HEK293T (cell line): ENCODE data around the gene ZNF567.

ENCODE experiments used
- CTCF ChIA-PET: fragments of 350-600 bp; formaldehyde crosslinking; extraction: SDS; loops from one replicate; lab custom pipeline; 2021; ENCODE audit warnings: antibody characterized with exemption, inconsistent platforms; lab: Yijun Ruan, JAX
- POLR2A ChIA-PET: fragments of 350-600 bp; formaldehyde crosslinking; extraction: SDS; loops from one replicate; lab custom pipeline; 2020; ENCODE audit warnings: antibody characterized with exemption, inconsistent platforms; lab: Yijun Ruan, JAX
- DNase-seq: peaks from one replicate; pipeline ENCODE4 v3.0.0; 2012; ENCODE audit warnings: mixed read lengths; ENCODE audit errors: extremely low spot score
- ARNT ChIP-seq: fragments of 450-650 bp; IDR thresholded peaks from 2 replicates; pipeline ENCODE4 v1.6.1; 2017; ENCODE audit warnings: mild to moderate bottlenecking
- BHLHE40 ChIP-seq: fragments of 450-650 bp; IDR thresholded peaks from 2 replicates; pipeline ENCODE4 v1.6.1; 2016; ENCODE audit warnings: mild to moderate bottlenecking, moderate library complexity, borderline replicate concordance
- CTBP1 ChIP-seq: fragments of 450-650 bp; IDR thresholded peaks from 2 replicates; pipeline ENCODE4 v1.6.1; 2016; ENCODE audit warnings: borderline replicate concordance
- ELF4 ChIP-seq: fragments of 450-650 bp; IDR thresholded peaks from 2 replicates; pipeline ENCODE4 v1.6.1; 2017; ENCODE audit warnings: antibody characterized with exemption
- FOXA1 ChIP-seq: fragments of 450-650 bp; IDR thresholded peaks from 2 replicates; pipeline ENCODE4 v1.6.1; 2016; ENCODE audit warnings: mild to moderate bottlenecking
- FOXK2 ChIP-seq: fragments of 450-650 bp; IDR thresholded peaks from 2 replicates; pipeline ENCODE4 v1.6.1; 2016; ENCODE audit warnings: mild to moderate bottlenecking
- FOXM1 ChIP-seq: fragments of 450-650 bp; IDR thresholded peaks from 2 replicates; pipeline ENCODE4 v1.6.1; 2017; ENCODE audit warnings: mild to moderate bottlenecking, borderline replicate concordance
- HDGF ChIP-seq: fragments of 450-650 bp; IDR thresholded peaks from 2 replicates; pipeline ENCODE4 v1.6.1; 2017; ENCODE audit warnings: antibody characterized with exemption, borderline replicate concordance
- L3MBTL2 ChIP-seq: fragments of 450-650 bp; conservative IDR thresholded peaks from 2 replicates; pipeline ENCODE4 v1.6.1; 2016; ENCODE audit warnings: mild to moderate bottlenecking
- LEF1 ChIP-seq: fragments of 450-650 bp; IDR thresholded peaks from 2 replicates; pipeline ENCODE4 v1.6.1; 2017; ENCODE audit warnings: mild to moderate bottlenecking, borderline replicate concordance
- NFRKB ChIP-seq: fragments of 450-650 bp; IDR thresholded peaks from 2 replicates; pipeline ENCODE4 v1.6.1; 2016; ENCODE audit warnings: mild to moderate bottlenecking, moderate library complexity
- PKNOX1 ChIP-seq: fragments of 450-650 bp; IDR thresholded peaks from 2 replicates; pipeline ENCODE4 v1.6.1; 2016
- SP1 ChIP-seq: fragments of 450-650 bp; IDR thresholded peaks from 2 replicates; pipeline ENCODE4 v1.6.1; 2017
- SUZ12 ChIP-seq: fragments of 450-650 bp; IDR thresholded peaks from 2 replicates; pipeline ENCODE4 v1.6.1; 2016; ENCODE audit warnings: mild to moderate bottlenecking
- TARDBP ChIP-seq: fragments of 450-650 bp; IDR thresholded peaks from 2 replicates; pipeline ENCODE4 v1.6.1; 2016
- ZNF384 ChIP-seq: fragments of 450-650 bp; IDR thresholded peaks from 2 replicates; pipeline ENCODE4 v1.6.1; 2016

Gene ZNF567

GRCh38 chr19:36674201-36674600 is 13.2 kb upstream of the ZNF567 start:
- CTCF ChIA-PET, result no interaction called here
- POLR2A ChIA-PET, result no interaction called here
- no peak for DNase-seq
- TF ChIP-seq ZNF384, result no peak
- TF ChIP-seq HDGF, result no peak
- TF ChIP-seq L3MBTL2, result no peak
- no peak for TF ChIP-seq BHLHE40
- no peak for TF ChIP-seq NFRKB
- no peak for TF ChIP-seq TARDBP
- TF ChIP-seq SP1, result no peak
- no peak for TF ChIP-seq FOXA1
- TF ChIP-seq ARNT, result no peak
- no peak for TF ChIP-seq ELF4
- TF ChIP-seq CTBP1, result no peak
- TF ChIP-seq FOXM1, result no peak
- TF ChIP-seq PKNOX1, result no peak
- TF ChIP-seq LEF1, result no peak
- TF ChIP-seq FOXK2, result no peak
- no peak for TF ChIP-seq SUZ12

GRCh38 chr19:36679455-36679854 is 8.0 kb upstream of the ZNF567 start:
- ChIA-PET POLR2A (no interaction called here), CTCF (no interaction called here)
- no peak for DNase-seq
- TF ChIP-seq L3MBTL2 (no peak), ELF4 (no peak)

- POLR2A ChIA-PET, result interaction anchor here (1.1 kb wide), 1 partner anchor 113 kb away, joined by 3 read pairs; the partner anchor contains the start of gene ZNF529
- TF ChIP-seq HDGF (no peak), FOXK2 (no peak), ARNT (no peak), TARDBP (no peak), L3MBTL2 (no peak), FOXA1 (no peak), SUZ12 (no peak), ELF4 (no peak), CTBP1 (no peak), NFRKB (no peak), SP1 (no peak), FOXM1 (no peak), BHLHE40 (no peak)
- no peak for DNase-seq
- CTCF ChIA-PET, result interaction anchor here (0.6 kb wide), 1 partner anchor 120 kb away, joined by 3 read pairs; no protein-coding TSS in a partner anchor
Measured at GRCh38 chr19:36685835-36686234, 1.6 kb upstream of the ZNF567 start.

GRCh38 chr19:36686365-36687213 is 823 bp upstream of the ZNF567 start:
- TF ChIP-seq TARDBP, result no peak
- TF ChIP-seq SUZ12, result no peak
- no peak for TF ChIP-seq FOXK2
- no peak for TF ChIP-seq NFRKB
- no peak for TF ChIP-seq PKNOX1
- TF ChIP-seq SP1, result no peak
- POLR2A ChIA-PET, result interaction anchor here (0.9 to 2.0 kb wide), 4 partner anchors 20 to 164 kb away, joined by 3 to 6 read pairs (median 4); partner anchors contain the start of genes ZNF345, ZNF461 and ZNF529
- CTCF ChIA-PET, result interaction anchor here (0.6 kb wide), 1 partner anchor 119 kb away, joined by 3 read pairs; no protein-coding TSS in a partner anchor

GRCh38 chr19:36688058-36688457 is 646 bp downstream of the ZNF567 start:
- TF ChIP-seq CTBP1, result no peak
- no peak for TF ChIP-seq LEF1
- TF ChIP-seq SP1, result no peak
- TF ChIP-seq TARDBP, result no peak
- no peak for TF ChIP-seq FOXM1
- no peak for TF ChIP-seq HDGF
- TF ChIP-seq BHLHE40, result no peak
- TF ChIP-seq FOXA1, result no peak
- no peak for TF ChIP-seq ELF4
- no peak for TF ChIP-seq SUZ12
- no peak for TF ChIP-seq ZNF384
- TF ChIP-seq L3MBTL2, result no peak
- TF ChIP-seq NFRKB, result no peak
- no peak for TF ChIP-seq ARNT
- no peak for TF ChIP-seq PKNOX1
- CTCF ChIA-PET, result no interaction called here
- no peak for DNase-seq
- POLR2A ChIA-PET, result interaction anchor here (1.0 to 2.0 kb wide), 3 partner anchors 21 to 474 kb away, joined by 3 to 6 read pairs (median 5); partner anchors contain the start of genes ZNF345, ZNF461 and ZNF565

More at GRCh38 chr19:36686365-36687213, 823 bp upstream of the ZNF567 start:
- DNase-seq, result no peak

GRCh38 chr19:36707134-36707533 is 19.7 kb downstream of the ZNF567 start:
- no peak for DNase-seq
- CTCF ChIA-PET, result no interaction called here

More at GRCh38 chr19:36707134-36707533, 19.7 kb downstream of the ZNF567 start:
- TF ChIP-seq TARDBP, result no peak
- TF ChIP-seq BHLHE40, result no peak
- TF ChIP-seq LEF1, result no peak
- TF ChIP-seq ELF4, result no peak
- TF ChIP-seq ZNF384, result no peak
- no peak for TF ChIP-seq SUZ12
- no peak for TF ChIP-seq L3MBTL2
- TF ChIP-seq FOXM1, result no peak
- TF ChIP-seq FOXA1, result no peak
- TF ChIP-seq FOXK2, result no peak
- TF ChIP-seq HDGF, result no peak
- TF ChIP-seq SP1, result no peak
- no peak for TF ChIP-seq ARNT
- TF ChIP-seq CTBP1, result no peak
- TF ChIP-seq PKNOX1, result no peak
- no peak for TF ChIP-seq NFRKB
- POLR2A ChIA-PET, result no interaction called here
